Stimulated activated CD8-positive, alpha-beta memory T cell treated with anti-CD3 and anti-CD28 coated beads, Interleukin-4, amount 100 ng/mL, for 24 hours (primary cell): Measurements from ENCODE around the gene ADGRL2.

Experiments
- DNase-seq: peaks from one replicate; pipeline ENCODE4 v3.0.0-alpha.2; 2020; ENCODE audit warnings: low read depth

The ADGRL2 gene

GRCh38 chr1:81912383-81912782 is 111.6 kb downstream of the ADGRL2 start:
- DNase-seq = no peak

- DNase-seq = no peak
Observed at GRCh38 chr1:81915937-81916336, 115.2 kb downstream of the ADGRL2 start.

GRCh38 chr1:81920245-81920740 is 119.6 kb downstream of the ADGRL2 start:
- no peak for DNase-seq

GRCh38 chr1:81920886-81921285 is 120.2 kb downstream of the ADGRL2 start:
- no peak for DNase-seq

- no peak for DNase-seq
Observed at GRCh38 chr1:81921344-81921743, 120.6 kb downstream of the ADGRL2 start.

GRCh38 chr1:81921851-81922462 is 121.2 kb downstream of the ADGRL2 start:
- DNase-seq = no peak

- DNase-seq = no peak
Observed at GRCh38 chr1:81922955-81923354, 122.2 kb downstream of the ADGRL2 start.

GRCh38 chr1:81929106-81929505 is 128.4 kb downstream of the ADGRL2 start:
- DNase-seq = no peak

GRCh38 chr1:81936853-81937252 is 136.1 kb downstream of the ADGRL2 start:
- DNase-seq = no peak

- no peak for DNase-seq
Observed at GRCh38 chr1:81937791-81938450, 137.2 kb downstream of the ADGRL2 start.

- no peak for DNase-seq
Observed at GRCh38 chr1:81948495-81948894, 147.8 kb downstream of the ADGRL2 start.

- no peak for DNase-seq
Observed at GRCh38 chr1:81949421-81949820, 148.7 kb downstream of the ADGRL2 start.

GRCh38 chr1:81950037-81950436 is 149.3 kb downstream of the ADGRL2 start:
- DNase-seq = no peak

- DNase-seq = no peak
Observed at GRCh38 chr1:81950591-81951244, 150.0 kb downstream of the ADGRL2 start.

- DNase-seq = no peak
Observed at GRCh38 chr1:81954534-81955020, 153.8 kb downstream of the ADGRL2 start.

- no peak for DNase-seq
Observed at GRCh38 chr1:81967951-81968350, 167.2 kb downstream of the ADGRL2 start.

- no peak for DNase-seq
Observed at GRCh38 chr1:81970416-81970815, 169.7 kb downstream of the ADGRL2 start.

GRCh38 chr1:81974222-81974841 is 173.6 kb downstream of the ADGRL2 start:
- no peak for DNase-seq

GRCh38 chr1:81974883-81975555 is 174.3 kb downstream of the ADGRL2 start:
- no peak for DNase-seq

GRCh38 chr1:81976539-81976938 is 175.8 kb downstream of the ADGRL2 start:
- DNase-seq = no peak

GRCh38 chr1:81978945-81979344 is 178.2 kb downstream of the ADGRL2 start:
- no peak for DNase-seq

GRCh38 chr1:81982523-81982922 is 181.8 kb downstream of the ADGRL2 start:
- no peak for DNase-seq
